Glomerular visceral epithelial cell (primary cell): ENCODE results near the gene EBF3.

ENCODE experiments used
- DNase-seq: peaks from one replicate; pipeline ENCODE4 v3.0.0-alpha.2; 2016; ENCODE audit errors: extremely low spot score

Gene EBF3

DNA sequence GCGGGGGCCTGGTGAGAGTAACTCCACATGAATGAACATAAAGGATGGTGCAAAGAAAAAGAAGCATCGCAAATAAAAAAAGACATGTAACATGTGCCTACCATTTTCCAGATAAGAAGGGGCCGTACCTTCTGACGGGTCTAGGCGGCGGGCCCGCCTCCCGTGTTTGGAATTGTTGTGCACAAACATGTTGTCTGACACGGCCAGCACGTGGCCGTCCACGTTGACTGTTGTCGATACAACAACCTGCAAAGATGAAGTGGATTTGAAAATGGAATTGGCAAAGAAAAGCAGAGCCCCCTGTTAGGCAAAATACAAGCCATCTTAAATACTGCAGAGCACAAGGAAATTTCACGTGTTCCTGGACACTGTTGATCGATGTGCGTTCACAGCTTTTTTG lies 90.7 kb downstream of the EBF3 start:
- DNase-seq = no peak

DNA sequence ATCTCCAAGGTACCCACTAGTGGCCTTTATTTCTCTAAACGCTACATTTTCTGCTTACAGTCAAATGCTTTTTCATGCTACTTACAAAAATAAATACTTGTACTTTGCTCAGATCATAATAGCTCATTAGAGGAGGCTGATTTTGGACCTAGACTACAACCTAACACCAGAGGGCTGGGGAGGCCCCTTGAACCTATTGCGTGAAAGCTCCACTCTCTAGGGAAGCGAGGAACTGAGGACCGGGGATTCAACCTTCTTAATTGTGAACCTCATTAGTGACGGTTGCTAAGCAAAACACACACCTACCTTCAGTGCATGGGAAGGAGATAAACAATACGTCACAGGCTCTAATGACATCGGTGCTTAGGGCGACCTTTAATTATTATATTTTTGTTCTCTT lies 92.1 kb downstream of the EBF3 start:
- DNase-seq = no peak

DNA sequence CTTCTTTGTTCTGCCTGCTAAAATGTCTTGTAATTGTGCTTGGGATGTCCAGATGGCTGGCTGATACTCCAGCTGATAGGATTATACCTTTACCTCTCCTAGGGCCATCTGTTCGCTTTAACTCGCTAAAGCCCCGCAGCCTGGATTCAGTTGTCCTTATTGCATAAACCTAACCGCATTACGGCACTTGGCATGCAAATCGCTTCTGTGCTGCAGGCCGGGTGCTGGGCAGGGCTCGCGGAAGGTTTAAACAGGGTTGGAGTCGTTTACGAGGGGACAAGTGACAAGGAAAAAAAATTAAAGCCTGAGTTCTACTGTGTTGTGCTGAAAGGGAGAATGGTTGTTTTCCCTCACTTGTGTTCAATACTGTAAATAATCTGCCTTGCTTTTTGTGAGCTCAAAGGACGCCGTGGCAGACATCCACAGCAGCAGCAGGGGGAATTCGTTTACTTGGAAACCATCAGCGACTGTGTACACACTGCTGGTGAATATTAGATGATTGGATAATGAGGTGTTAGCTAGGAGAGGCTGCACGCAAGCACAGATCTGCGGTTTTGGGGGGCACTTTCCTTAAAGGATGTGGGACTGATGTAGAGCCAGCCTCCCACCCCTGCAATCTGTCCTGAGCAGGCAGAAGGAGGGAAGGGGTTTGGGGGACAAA lies 93.0 kb downstream of the EBF3 start:
- no peak for DNase-seq

DNA sequence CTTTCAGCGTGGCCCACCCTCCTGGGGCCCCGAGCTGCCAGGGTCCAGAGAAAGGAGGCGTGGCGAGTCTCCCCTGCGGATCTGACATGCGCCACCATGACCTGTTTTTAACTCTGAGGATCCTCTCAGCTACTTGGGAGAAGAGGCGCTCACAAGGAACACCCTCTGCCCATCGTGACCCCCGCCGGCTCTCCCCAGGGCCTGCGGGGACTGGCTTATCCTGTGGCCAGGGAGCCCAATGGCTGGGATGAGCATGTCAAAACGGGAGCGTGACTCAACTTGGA lies 93.7 kb downstream of the EBF3 start:
- DNase-seq = no peak

DNA sequence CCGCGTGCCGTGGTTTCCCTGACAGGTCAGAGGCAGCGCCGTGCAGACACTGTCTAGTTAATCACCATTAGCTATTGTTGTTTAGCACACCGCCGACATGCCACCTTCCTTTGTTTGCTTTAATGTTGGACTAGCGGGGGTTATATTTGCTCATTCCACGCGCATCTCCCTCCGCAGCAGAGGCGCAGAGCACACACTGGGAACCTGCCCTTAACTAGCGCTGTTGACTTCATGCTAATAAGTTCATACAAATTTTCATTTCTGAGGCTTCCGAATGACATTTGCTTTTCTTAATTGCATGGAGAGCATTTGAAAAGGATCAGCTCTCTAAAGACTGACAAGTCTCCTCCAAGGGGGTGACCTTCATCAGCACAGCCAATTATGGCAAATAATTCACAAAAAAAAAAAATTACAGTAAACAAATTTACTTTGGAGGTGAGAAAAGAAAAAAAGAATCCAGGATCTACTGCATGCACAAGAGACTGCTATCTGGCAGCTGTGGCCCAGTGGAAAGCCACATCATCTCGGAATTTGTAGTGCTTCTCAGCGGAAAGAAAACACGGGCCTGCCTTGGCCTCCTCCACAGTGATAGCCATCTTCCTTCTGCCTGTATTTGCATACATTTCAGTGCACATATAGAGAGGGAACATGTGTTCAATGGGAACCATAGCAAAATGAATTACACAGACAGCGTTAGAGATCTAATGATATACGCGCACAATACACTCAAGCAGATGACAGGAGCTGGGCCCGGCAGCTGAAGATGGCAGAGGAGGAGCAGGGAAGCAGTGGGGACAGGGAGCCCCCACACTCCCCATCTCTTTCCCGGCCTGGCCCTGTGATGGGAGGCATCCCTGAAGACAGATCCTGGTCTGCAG lies 94.2 kb downstream of the EBF3 start:
- DNase-seq = no peak

DNA sequence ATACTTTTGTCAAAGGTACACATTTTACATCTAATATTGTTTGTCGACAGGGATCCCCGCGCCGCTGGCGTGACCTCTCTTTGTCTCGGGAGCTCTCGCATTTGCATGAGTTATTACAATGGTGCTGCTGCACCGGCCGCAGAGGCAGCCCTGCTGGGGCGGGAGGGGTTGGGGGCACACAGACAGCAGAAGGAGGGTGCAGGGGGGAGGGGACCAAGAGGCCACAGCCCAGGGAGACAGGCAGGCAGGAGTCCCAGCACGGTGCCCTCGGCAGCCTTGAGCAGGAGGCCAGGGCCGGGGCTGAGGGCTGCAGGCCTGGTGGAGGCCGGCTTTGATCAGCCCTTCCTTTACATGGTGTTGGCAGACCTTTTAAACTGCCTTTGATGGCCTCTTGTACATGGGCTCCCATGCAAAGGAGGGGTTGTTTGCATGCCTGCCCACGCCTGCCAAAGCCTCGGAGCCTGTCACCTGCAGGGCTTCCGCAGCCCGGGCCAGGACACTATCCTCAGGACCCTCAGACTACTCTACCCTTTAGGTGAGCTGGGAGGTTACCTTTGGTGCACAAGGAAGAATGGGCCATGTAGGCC lies 95.5 kb downstream of the EBF3 start:
- no peak for DNase-seq

DNA sequence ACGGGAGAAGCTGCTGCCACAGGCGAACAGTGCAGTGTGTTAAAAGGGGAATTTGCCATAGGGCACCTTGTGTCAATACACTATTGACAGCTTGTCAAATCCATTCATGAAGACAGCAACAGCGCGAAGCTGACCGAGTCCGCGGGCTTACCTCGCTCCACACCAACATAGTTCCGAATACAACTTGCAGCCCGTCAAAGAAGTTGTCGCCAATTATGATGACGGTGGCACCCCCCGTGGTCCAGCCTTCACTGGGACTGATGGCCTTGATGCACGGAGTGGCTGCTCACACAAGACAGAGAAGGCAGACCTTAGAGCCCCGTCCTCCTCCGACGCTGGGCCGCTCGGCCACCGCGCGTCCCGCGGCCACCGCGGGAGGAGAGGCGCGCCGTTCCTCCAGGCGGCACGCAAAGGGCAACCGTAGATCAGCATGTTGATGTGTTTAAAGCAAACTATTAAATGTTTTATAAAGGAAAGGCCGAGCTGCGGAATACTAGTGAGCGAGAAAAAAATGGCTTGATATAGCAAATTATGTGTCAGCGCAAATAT lies 96.4 kb downstream of the EBF3 start:
- no peak for DNase-seq

DNA sequence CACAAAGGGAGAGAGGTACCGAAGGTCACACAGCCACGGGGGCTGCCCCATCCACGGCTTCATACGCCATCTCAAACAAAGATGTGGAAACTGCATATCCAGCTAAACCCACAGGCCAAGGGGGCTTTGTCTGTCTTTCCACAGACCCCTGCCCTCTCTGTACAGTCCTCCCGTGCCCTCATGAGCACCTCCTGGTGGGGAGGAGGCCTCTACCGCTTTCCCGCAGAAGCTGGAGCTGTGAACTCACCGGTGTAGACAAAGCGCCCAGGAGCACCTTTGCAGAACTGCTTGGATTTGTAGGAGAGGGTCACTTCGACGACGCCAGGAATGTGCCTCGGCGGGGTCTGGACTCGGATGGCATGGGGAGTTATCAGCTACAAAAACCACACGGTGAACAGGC lies 97.2 kb downstream of the EBF3 start:
- no peak for DNase-seq

DNA sequence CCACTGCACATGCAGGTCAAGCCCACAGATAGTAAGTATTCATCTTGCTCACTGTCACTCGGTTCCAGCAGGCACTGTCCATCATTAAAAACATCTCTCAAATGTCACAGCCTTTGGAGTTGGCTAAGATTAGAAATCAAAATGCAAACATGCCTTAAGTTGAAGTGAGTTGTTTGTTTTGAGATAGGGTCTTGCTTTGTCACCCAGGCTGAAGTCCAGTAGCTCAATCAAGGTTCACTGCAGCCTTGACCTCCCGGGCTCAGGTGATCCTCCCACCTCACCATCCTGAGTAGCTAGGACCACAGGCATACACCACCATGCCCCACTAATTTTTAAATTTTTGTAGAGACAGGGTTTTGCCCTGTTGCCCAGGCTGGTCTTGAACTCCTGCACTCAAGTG lies 98.1 kb downstream of the EBF3 start:
- no peak for DNase-seq

DNA sequence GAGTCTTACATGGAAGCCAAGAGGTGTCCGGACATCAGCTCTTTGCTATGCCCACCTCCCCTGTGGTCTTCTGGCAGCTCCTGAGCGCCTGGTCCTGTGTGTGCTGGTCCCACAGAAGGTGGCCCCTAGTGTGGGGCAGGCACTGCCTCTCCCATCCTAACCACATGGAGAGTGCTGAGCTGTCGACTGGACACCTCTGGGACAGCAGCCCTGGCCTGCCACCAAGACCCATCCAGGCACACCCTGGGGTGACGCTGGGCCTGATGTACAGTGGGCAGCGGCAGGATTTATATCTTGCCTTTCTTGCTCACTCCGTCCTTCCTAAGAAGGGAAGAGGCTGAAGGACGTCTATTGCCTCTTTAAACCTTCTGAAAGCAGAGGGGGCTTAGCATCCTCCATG lies 98.7 kb downstream of the EBF3 start:
- DNase-seq = no peak

DNA sequence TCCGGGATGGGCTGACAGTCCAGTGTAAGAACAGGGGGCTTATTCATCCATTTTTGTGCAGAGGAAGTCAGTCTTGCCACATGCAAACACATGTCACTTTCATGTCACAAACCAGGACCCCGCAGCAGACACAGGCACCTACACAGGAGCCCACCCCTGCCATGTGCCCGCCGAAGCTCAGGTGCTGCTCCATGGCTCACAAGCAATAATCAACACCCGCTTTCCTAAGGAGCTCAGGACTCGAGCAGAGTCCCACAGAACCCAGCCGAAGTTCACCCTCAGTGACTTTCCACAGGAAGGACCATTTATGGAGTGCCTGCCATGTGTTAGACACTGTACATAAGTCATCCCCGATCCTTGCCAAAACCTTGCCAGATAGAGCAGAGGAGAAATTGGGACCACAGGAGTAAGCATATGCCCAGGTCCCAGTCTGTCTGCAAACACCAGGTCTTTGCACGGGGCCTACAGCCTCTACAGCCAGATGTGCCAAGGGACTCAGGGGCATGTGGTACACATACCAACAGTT lies 99.4 kb downstream of the EBF3 start:
- no peak for DNase-seq

DNA sequence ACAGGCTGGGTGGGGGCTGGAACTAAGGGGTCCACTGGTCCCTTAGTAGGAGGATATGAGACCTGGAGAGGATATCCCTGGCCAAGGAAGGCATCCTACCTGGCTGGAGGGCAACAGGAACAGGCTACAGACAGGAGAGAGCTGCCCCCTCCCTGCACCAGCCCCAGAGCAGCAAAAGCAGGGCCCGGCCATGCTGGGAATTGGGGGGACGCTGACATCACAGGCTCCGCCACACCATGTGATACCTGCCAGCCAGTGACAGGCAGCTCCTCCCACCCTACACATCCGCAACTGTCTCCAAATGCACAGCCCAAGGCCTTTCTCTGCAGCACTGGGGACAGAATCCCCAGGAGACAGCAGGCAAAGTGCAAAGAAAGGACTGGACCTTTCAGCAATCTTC lies 100.0 kb downstream of the EBF3 start:
- DNase-seq = no peak

DNA sequence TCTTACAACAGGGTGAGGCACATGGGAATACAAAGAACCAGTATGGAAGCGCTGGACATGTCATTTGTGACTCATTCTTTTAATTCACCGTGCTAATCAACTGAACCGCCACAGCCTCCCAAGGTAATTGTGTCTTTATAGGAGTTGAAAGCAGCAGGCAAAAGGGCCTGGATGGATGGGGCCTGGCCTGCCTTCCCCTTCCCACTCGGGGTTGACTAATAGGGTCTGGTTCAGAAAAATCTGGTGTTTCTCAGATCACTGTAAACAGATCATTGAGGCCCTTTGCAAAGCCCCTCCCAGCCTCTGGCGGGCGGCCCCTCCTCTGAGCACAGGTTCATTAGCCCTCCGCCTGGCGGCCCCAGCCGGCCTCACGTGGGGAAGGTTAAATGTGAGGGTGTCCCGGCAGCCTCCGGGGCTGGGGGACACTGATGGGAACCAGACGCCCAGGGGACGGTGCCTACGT lies 100.8 kb downstream of the EBF3 start:
- DNase-seq = no peak

DNA sequence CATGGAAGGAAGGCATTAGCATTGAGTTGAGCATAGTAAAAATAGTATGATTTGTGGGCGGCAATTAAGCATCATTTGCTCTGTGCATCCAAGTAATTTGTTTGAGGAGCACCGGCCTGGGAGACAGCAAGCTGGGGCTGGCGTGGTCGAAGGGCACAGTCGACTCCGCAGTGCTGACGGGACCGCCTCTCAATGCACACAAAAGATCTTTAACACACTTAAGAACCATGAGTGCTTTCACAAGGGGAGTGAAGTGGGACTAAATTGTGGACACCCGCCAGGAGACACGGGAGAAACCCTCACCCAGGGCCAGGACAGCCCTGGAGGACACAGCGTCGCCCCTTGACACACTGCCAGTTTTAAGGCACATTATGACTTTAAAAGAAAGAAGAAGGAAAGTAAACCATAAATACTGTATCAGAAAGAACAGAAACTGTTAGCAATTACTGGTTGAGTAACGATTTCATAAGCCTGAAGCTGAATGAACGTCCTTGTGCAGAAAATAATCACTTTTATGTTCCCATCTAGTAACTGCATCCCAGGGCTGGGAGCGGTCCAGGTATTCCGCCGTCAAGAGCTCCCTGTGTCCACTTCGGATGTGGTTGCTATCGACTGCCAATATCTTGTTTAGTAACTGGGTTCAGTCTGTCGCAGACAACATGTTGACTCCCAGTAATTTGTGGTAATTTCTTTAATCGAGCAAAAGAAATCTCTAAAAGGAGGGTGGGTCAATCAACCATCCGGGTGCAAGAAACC lies 102.1 kb downstream of the EBF3 start:
- DNase-seq = no peak

DNA sequence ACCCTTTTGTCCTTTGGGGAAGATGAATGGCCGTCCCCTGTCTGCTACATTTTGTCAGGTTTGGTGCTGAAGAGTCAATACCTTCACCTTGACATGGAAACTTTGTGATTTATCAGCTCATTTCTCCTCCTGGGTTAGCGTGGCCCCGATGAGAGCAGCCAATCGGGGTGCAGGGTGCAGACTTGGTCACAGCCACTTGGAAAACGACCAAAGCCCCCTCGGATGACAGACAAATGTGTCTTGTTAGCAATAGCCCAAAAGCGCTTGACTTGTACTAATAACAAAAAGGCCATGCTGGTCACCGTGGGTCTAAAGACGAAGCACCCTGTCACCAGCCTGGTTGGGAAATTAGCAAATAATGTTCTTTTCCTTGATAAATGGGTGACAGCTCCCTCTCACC lies 103.7 kb downstream of the EBF3 start:
- no peak for DNase-seq

DNA sequence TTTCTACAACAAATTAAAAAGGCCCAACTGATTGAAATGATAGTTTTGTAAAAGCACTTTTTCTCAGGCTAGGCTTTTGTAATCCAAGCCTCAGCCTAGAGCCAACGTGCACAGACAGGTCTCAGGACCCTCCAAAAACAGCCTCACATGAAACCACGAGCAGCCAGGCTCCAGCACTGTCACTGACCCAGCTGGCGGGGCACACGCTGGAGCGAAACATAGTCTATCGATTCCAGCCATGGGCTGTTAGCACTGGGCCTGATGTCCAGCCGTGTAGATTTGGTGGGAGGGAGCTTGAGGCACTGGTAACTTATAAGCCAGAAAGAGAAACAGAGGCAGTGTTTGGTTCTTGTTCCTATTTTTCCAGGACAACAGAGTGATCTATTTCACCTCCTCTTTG lies 104.5 kb downstream of the EBF3 start:
- DNase-seq = no peak

DNA sequence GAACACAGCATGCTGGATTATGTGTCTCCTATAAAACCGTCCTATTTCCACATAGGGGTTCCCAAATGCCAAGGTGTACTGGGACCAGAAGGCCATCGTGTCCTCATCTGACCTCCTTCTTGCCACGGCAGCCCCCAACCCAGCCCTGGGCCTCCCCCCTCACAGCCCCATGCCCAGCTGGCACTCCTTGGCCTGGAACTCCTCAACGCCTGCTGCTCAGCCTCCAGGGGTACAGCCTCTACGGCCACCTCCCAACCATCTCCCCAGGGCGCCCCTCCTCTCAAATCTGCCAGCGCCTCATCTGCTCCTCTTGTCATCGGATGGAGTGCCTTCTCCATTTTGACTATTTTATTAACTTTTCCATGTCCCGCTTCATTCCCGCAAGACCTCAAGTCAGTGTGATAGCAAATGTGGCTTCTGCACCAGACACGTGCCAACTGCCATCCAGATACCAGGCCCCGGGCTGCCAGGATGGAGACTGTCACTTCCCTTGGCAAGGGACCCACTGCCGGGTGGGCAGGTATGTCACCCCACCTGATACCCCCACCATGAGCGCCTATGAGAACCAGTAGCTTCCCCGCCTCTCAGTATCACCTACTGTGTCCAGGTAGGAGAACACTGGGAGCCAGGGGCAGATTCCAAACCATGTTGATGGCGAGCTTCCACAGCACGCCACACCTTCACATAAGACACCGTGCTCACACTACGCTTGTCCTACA lies 106.7 kb downstream of the EBF3 start:
- no peak for DNase-seq

DNA sequence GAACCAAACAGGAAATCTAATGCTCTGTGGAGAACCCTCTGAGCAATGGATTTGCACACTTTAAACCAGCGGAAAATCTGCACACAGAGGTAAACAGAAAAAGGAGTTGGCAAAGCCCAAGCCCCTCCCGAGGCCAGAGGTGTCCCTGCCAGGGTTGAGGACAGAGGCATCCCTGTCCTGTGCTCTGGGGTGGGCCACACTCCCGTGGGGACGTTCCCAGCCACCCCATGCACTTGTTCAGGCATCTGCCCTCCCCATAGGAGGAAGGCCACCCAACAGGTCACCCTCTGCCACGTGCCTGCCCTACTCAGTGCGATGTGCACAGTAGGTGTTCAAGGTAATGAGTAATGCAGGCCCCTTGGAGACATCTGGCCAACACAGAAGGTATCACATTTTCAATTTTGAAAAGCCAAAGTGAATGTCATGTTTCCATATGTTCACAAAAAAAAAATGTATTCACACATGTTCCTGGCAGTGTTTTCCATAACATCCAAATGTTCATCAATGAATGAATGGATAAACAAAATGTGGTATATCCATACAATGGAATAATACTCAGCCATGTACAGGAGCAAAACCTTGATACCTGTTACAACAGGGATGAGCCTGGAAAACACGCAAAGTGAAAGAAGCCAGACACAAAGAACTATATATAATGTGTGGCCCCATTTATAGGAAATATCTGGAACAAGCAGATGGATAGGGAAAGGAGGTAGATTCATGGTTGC lies 108.1 kb downstream of the EBF3 start:
- DNase-seq = no peak

DNA sequence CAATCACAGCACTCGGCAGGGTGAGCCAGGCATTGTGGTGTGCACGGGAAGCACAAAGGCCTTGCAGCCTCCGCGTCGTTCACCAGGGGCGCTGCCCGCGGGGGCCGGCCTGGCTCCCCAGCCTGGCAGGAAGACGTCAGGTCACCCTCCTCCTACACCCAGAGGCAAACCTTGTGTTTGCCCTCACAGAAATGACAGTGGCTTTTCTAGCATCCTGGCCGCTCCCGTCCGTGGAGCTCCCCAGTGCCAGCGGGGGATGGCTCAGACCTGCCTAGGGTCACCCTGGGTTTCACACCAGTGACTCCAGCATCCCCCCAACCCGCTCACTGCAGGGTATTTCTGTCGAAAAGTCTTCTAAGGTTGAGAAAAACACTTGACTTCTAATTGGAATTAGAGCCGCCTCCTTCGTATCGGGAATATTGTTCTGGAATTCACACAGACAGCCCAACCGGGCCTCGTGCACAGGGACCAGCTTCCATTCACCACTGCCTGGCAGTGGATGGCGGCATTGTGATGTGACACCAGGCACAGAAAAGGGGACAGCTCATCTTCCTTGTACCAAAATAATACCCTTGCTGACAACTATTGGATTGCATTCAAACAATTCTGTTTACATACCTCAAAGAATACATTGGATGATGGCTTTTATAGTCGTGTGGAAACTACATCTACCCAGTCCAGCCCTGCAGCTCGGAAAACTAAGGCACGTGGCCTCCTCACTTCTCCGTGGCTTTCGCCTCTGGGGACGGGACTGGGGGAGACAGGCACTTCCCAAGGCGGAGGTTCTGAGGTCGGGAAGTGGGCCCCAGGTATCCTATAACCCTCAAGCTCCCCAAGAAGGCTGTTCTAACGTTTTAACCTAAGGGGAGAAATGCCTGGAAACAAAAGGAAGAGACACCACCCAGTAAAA lies 109.0 kb downstream of the EBF3 start:
- DNase-seq = no peak

DNA sequence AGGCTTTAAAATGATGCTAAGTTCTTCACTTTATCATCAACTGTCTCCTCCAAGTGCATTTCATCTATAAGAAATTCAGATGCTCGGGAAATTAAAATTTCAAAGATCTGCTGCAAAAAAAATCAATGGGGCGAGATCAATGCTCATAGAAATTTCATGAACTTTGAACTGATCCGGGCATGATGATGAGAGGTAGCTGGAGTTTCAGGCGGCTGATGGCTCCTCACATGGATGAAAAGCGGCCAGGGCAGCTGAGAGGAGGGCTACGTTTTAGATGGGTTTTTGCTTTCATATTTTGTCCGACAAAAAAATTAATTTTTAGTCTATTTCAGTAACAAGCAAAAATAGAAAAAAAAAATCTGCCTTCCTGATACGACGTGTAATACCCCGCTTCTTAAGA lies 109.9 kb downstream of the EBF3 start:
- no peak for DNase-seq
